AG09309 (cell line): ENCODE measurements around the gene CNTN4.

Source experiments
- DNase-seq: peaks from one replicate; pipeline ENCODE4 v3.0.0-alpha.2; 2010; ENCODE audit warnings: low read depth
- H3K4me3 ChIP-seq: 2 replicates; pipeline ENCODE4 v1.5.1; 2011; ENCODE audit warnings: mild to moderate bottlenecking, low read depth, low read length, moderate library complexity; ENCODE audit not compliant: control insufficient read depth
- CTCF ChIP-seq: IDR thresholded peaks from 2 replicates; pipeline ENCODE4 v1.5.1; 2011; ENCODE audit warnings: mild to moderate bottlenecking, low read depth, low read length, inconsistent platforms; ENCODE audit not compliant: insufficient read depth, control insufficient read depth; ENCODE audit errors: missing control alignments

The CNTN4 gene

GRCh38 chr3:2635511-2635910 is 536.8 kb downstream of the CNTN4 start:
- no peak overlapping the region for H3K4me3 ChIP-seq
- DNase-seq, result no peak
- no peak for TF ChIP-seq CTCF

GRCh38 chr3:2643606-2644005 is 544.9 kb downstream of the CNTN4 start:
- no peak for TF ChIP-seq CTCF
- no peak overlapping the region for H3K4me3 ChIP-seq
- DNase-seq, result no peak

- TF ChIP-seq CTCF, result no peak
- no peak for DNase-seq
- H3K4me3 ChIP-seq, result no peak overlapping the region
Observed at GRCh38 chr3:2645001-2645400, 546.3 kb downstream of the CNTN4 start.

GRCh38 chr3:2650746-2651145 is 552.1 kb downstream of the CNTN4 start:
- DNase-seq, result no peak
- H3K4me3 ChIP-seq, result no peak overlapping the region
- no peak for TF ChIP-seq CTCF

- no peak overlapping the region for H3K4me3 ChIP-seq
- no peak for DNase-seq
- no peak for TF ChIP-seq CTCF
Observed at GRCh38 chr3:2652386-2652785, 553.7 kb downstream of the CNTN4 start.

GRCh38 chr3:2653706-2654105 is 555.0 kb downstream of the CNTN4 start:
- TF ChIP-seq CTCF, result no peak
- no peak for DNase-seq
- H3K4me3 ChIP-seq, result no peak overlapping the region

GRCh38 chr3:2655229-2655701 is 556.6 kb downstream of the CNTN4 start:
- no peak for TF ChIP-seq CTCF
- no peak for DNase-seq
- H3K4me3 ChIP-seq, result no peak overlapping the region
